H1 (cell line): ENCODE measurements around the gene RASD1. TPM values are rescaled to one million over a fixed set of nuclear protein-coding genes. Genes with fewer than 3 reads are reported as not detected.
"Not testable (repeated sequence)": the region's sequence is repeated elsewhere in the genome, so short reads cannot be mapped to it uniquely, and the experiment has no call there.

ENCODE experiments used
- CTCF ChIA-PET: fragments of 300-600 bp; sonication (Branson Sonifier 250); formaldehyde crosslinking; loops from one replicate; lab custom pipeline; 2021; ENCODE audit not compliant: partially characterized antibody; lab: Charles Lee
- POLR2A ChIA-PET: fragments of 300-600 bp; sonication (Branson Sonifier 250); formaldehyde crosslinking; loops from one replicate; lab custom pipeline; 2021; ENCODE audit warnings: inconsistent platforms; ENCODE audit not compliant: partially characterized antibody; lab: Charles Lee
- DNase-seq, 2 experiments: peaks; one replicate each; pipeline versions ENCODE4 v3.0.0 to v3.0.0-alpha.2; 2010 to 2022; ENCODE audit warnings: low spot score in 2 of 2, low read depth in 1 of 2, mixed read lengths in 1 of 2
- FAIRE-seq: peaks from 2 replicates; lab custom pipeline; 2011; peaks lifted over from hg19 to GRCh38; lab: Jason Lieb, UNC
- H2AFZ ChIP-seq: 2 replicates; pipeline ENCODE4 v1.8.1; 2012; ENCODE audit warnings: low read length, inconsistent platforms
- H2AK5ac ChIP-seq: 2 replicates; pipeline ENCODE4 v1.6.1; 2013; ENCODE audit warnings: low read depth, low read length
- H2BK120ac ChIP-seq: replicated peaks from 2 replicates; pipeline ENCODE3; 2013; ENCODE audit warnings: low read depth, low read length, inconsistent platforms
- H2BK12ac ChIP-seq: 2 replicates; pipeline ENCODE4 v1.6.1; 2013; ENCODE audit warnings: low read depth, low read length
- H2BK15ac ChIP-seq: 2 replicates; pipeline ENCODE4 v1.6.1; 2013; ENCODE audit warnings: low read length
- H2BK20ac ChIP-seq: 2 replicates; pipeline ENCODE4 v1.6.1; 2013; ENCODE audit warnings: low read length
- H2BK5ac ChIP-seq: 2 replicates; pipeline ENCODE4 v1.6.1; 2013; ENCODE audit warnings: low read depth, low read length
- H3K14ac ChIP-seq: 2 replicates; pipeline ENCODE4 v1.6.1; 2013; ENCODE audit warnings: inconsistent platforms; ENCODE audit not compliant: insufficient read length
- H3K18ac ChIP-seq: 2 replicates; pipeline ENCODE4 v1.6.1; 2013; ENCODE audit warnings: low read length; ENCODE audit errors: extremely low read depth
- H3K23ac ChIP-seq: 2 replicates; pipeline ENCODE4 v1.6.1; 2013; ENCODE audit warnings: inconsistent platforms; ENCODE audit not compliant: insufficient read length
- H3K23me2 ChIP-seq: 2 replicates; pipeline ENCODE4 v1.6.1; 2013; ENCODE audit warnings: low read depth, low read length
- H3K27ac ChIP-seq: 2 replicates; pipeline ENCODE4 v1.6.1; 2011; ENCODE audit warnings: low read depth, low read length, inconsistent platforms
- H3K27me3 ChIP-seq, 4 experiments: replicated peaks in 1 of 4; 1 replicate in 1 of 4; 2 replicates in 3 of 4; pipeline versions ENCODE4 v1.6.1 to v1.8.1; 2011 to 2013; ENCODE audit warnings: low read length in 3 of 4, mild to moderate bottlenecking in 3 of 4, inconsistent platforms in 2 of 4, mixed read lengths in 2 of 4, moderate library complexity in 1 of 4; ENCODE audit not compliant: control insufficient read depth in 3 of 4, insufficient read depth in 3 of 4; ENCODE audit errors: extremely low read depth in 1 of 4
- H3K36me3 ChIP-seq, 4 experiments: 2 replicates each; pipeline versions ENCODE4 v1.6.1 to v1.8.1; 2011 to 2013; ENCODE audit warnings: mild to moderate bottlenecking in 4 of 4, low read length in 3 of 4, moderate library complexity in 2 of 4, control low read depth in 1 of 4, inconsistent platforms in 1 of 4; ENCODE audit not compliant: insufficient read depth in 4 of 4, control insufficient read depth in 2 of 4
- H3K4ac ChIP-seq: replicated peaks from 2 replicates; pipeline ENCODE3; 2013; ENCODE audit warnings: low read length, low read depth, mixed read lengths, inconsistent platforms; ENCODE audit not compliant: insufficient read length
- H3K4me1 ChIP-seq, 4 experiments: replicated peaks in 1 of 4; 1 replicate in 1 of 4; 2 replicates in 3 of 4; pipeline versions ENCODE4 v1.6.1 to v1.8.1; 2011 to 2013; ENCODE audit warnings: low read length in 3 of 4, inconsistent platforms in 2 of 4, mixed read lengths in 1 of 4; ENCODE audit not compliant: insufficient read depth in 4 of 4, control insufficient read depth in 3 of 4
- H3K4me2 ChIP-seq, 2 experiments: 2 replicates each; pipeline versions ENCODE4 v1.6.1 to v1.8.1; 2011 to 2013; ENCODE audit warnings: low read depth in 2 of 2, low read length in 2 of 2, control low read depth in 1 of 2, inconsistent platforms in 1 of 2, mild to moderate bottlenecking in 1 of 2; ENCODE audit not compliant: insufficient read depth in 1 of 2
- H3K4me3 ChIP-seq, 4 experiments: fragments of 200-600, 300-600 bp in 1 of 4; sonication (generic), shearing (Covaris generic), sonication (Bioruptor Twin) in 1 of 4; 2 replicates each; pipeline versions ENCODE4 v1.5.1 to v1.8.1; 2011 to 2016; ENCODE audit warnings: low read length in 4 of 4, low read depth in 3 of 4, control low read depth in 2 of 4, inconsistent platforms in 2 of 4, mild to moderate bottlenecking in 2 of 4, mixed read lengths in 1 of 4, moderate library complexity in 1 of 4; ENCODE audit not compliant: insufficient read depth in 2 of 4; ENCODE audit errors: extremely low read depth in 1 of 4
- H3K56ac ChIP-seq: replicated peaks from 2 replicates; pipeline ENCODE3; 2013; ENCODE audit warnings: low read depth, mild to moderate bottlenecking, mixed read lengths, low read length, inconsistent platforms; ENCODE audit not compliant: insufficient read length
- H3K79me1 ChIP-seq: 2 replicates; pipeline ENCODE4 v1.6.1; 2013; ENCODE audit warnings: low read depth, low read length, control low read depth
- H3K79me2 ChIP-seq, 2 experiments: 2 replicates each; pipeline versions ENCODE4 v1.6.1 to v1.8.1; 2012 to 2013; ENCODE audit warnings: low read length in 2 of 2, mild to moderate bottlenecking in 2 of 2, inconsistent platforms in 1 of 2; ENCODE audit not compliant: insufficient read depth in 2 of 2, control insufficient read depth in 1 of 2
- H3K9ac ChIP-seq, 4 experiments: replicated peaks in 1 of 4; 1 replicate in 1 of 4; 2 replicates in 3 of 4; pipeline versions ENCODE4 v1.6.1 to v1.8.1; 2011 to 2013; ENCODE audit warnings: low read depth in 3 of 4, low read length in 3 of 4, control low read depth in 2 of 4, mild to moderate bottlenecking in 2 of 4, moderate library complexity in 2 of 4, inconsistent platforms in 1 of 4; ENCODE audit errors: extremely low read depth in 1 of 4
- H3K9me3 ChIP-seq, 2 experiments: 2 replicates each; pipeline versions ENCODE4 v1.6.1 to v1.8.1; 2012 to 2013; ENCODE audit warnings: mild to moderate bottlenecking in 2 of 2, moderate library complexity in 2 of 2, control low read depth in 1 of 2, inconsistent platforms in 1 of 2, low read depth in 1 of 2, low read length in 1 of 2, mixed read lengths in 1 of 2; ENCODE audit not compliant: insufficient read depth in 2 of 2
- H4K20me1 ChIP-seq, 2 experiments: replicated peaks in 1 of 2; 2 replicates each; pipeline versions ENCODE3 to v1.8.1; 2011 to 2013; ENCODE audit warnings: inconsistent platforms in 2 of 2, low read length in 2 of 2, mild to moderate bottlenecking in 1 of 2; ENCODE audit not compliant: insufficient read depth in 2 of 2, control insufficient read depth in 1 of 2
- H4K5ac ChIP-seq: 2 replicates; pipeline ENCODE4 v1.6.1; 2013; ENCODE audit warnings: low read length, low read depth, mixed read lengths, inconsistent platforms; ENCODE audit not compliant: insufficient read length
- H4K8ac ChIP-seq: 2 replicates; pipeline ENCODE4 v1.8.0; 2013; ENCODE audit warnings: mild to moderate bottlenecking, moderate library complexity, low read length, inconsistent platforms; ENCODE audit not compliant: insufficient read depth; ENCODE audit errors: extremely low read depth
- H4K91ac ChIP-seq: replicated peaks from 2 replicates; pipeline ENCODE3; 2013; ENCODE audit warnings: low read length, mixed read lengths, inconsistent platforms; ENCODE audit not compliant: insufficient read length
- WGBS, 2 experiments: shearing (Covaris generic) in 1 of 2; methylation state at CpG; one replicate each; pipeline versions ENCODE4 v1.1.6 to v1.1.7; 2013 to 2015; ENCODE audit warnings: low lambda C conversion rate in 2 of 2, mixed read lengths in 2 of 2, inconsistent platforms in 1 of 2, low coverage in 1 of 2, missing lambda C conversion rate in 1 of 2; ENCODE audit not compliant: insufficient replicate concordance in 2 of 2, insufficient coverage in 1 of 2, insufficient read length in 1 of 2; ENCODE audit errors: extremely low coverage in 1 of 2, missing lambda C conversion rate in 1 of 2; 5-methylcytosine and 5-hydroxymethylcytosine counted together
- polyA plus RNA-seq, 7 experiments: library from polyadenylated mRNA; depleted of rRNA in 3 of 7; stranded (reverse) in 5 of 7; unstranded in 2 of 7; fragments of >200 nt in 5 of 7; fragments of 200-250 nt in 2 of 7; gene quantifications; 1 replicate in 5 of 7; 2 replicates in 1 of 7; 4 replicates in 1 of 7; pipeline versions ENCODE4 v1.2.1 to v1.2.3, GENCODE V29; 2011 to 2013; ENCODE audit warnings: missing spikeins in 2 of 7, mixed read lengths in 2 of 7
- total RNA-seq: library from RNA; stranded (reverse); fragmentation: NEBNext Ultra II Directional; extraction: Animal tissue kit (Norgen Biotek cat#: 25700); gene quantifications from 2 replicates; pipeline ENCODE4 v1.2.1, GENCODE V29; 2021

The RASD1 gene
- total and polyA plus RNA-seq, 2 of the 8 experiments (the other 6 are each of a cell fraction or from before 2014, with no cell fraction given): 2.3 to 2.6 TPM

GRCh38 chr17:17465878-17466277, 30.3 kb downstream of the RASD1 start:
- H3K4me3 ChIP-seq, H3K4ac ChIP-seq, H3K14ac ChIP-seq, H3K79me2 ChIP-seq, H3K27me3 ChIP-seq, H4K8ac ChIP-seq, H2AK5ac ChIP-seq, H2BK15ac ChIP-seq, H3K18ac ChIP-seq, H2AFZ ChIP-seq, H4K5ac ChIP-seq, FAIRE-seq, H3K56ac ChIP-seq, H2BK20ac ChIP-seq, H3K36me3 ChIP-seq, H4K20me1 ChIP-seq, H3K23ac ChIP-seq, POLR2A ChIA-PET, H2BK5ac ChIP-seq, H3K27ac ChIP-seq, H3K9me3 ChIP-seq, H2BK12ac ChIP-seq, H3K23me2 ChIP-seq, H3K4me1 ChIP-seq, H2BK120ac ChIP-seq, H4K91ac ChIP-seq, DNase-seq, H3K79me1 ChIP-seq, H3K4me2 ChIP-seq, H3K9ac ChIP-seq: not testable (repeated sequence)
- CTCF ChIA-PET: interaction anchor here (1.1 to 2.2 kb wide), 2 partner anchors 104 to 111 kb away, joined by 3 to 8 read pairs; no protein-coding TSS in a partner anchor
- WGBS, 2 experiments: 87% methylated on average over 1 of the region's 1 CpG; no CpG with 5 or more reads in 1 of the 2 experiments
